GM21423 (cell line): ENCODE results near the gene KSR2.
A peak's percentile ranks its signal among the peaks of the same experiment; 100 is the strongest.
"Not testable (repeated sequence)": the region's sequence is repeated elsewhere in the genome, so short reads cannot be mapped to it uniquely, and the experiment has no call there.

ENCODE experiments used
- ATAC-seq: cut with Tn5 transposase; IDR thresholded peaks from one replicate; pipeline ENCODE4 v1.9.1; 2021; ENCODE audit warnings: mild to moderate bottlenecking, moderate library complexity; ENCODE audit not compliant: unreplicated experiment

The KSR2 gene

DNA sequence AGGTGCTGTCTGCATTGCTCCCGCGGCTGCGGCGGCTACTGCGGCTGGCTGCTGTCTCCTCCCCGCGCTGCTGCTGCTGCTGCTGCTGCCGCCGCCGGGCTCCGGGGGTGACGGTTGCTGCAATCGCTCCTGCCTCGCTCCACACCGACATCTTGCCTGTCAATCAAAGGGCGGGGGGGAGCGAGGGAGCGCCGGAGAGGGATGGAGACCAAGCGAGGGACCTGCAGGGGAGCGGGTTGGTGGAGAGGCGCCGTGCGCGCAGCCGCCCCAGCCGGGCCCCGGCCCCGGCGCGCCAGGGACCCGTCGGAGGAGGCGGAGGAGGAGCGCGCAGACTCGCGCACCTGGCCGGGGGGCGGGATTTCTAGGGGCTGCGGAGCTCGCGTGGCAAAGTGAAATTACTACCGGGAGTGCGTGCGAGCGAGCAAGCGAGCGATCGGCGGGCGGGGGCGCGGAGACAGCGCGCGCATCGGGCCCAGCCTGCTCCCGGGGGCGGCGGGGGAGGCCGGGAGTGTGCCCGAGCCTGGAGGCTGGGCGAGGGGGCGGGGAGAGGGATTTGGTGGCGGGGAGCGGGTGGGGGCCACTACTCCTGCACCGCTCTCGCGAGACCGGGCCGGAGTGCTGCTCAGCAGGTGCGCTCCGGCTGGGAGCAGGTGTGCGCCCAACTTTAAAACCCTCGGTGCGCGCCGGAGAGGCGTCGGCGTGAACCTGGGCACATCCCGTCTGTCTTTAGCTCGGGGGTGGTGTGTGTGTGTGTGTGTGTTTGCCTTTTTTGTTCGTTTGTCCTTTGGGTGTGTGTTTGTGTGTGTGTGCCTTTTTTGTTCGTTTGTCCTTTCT lies at the start of gene KSR2:
TSS of gene KSR2 (minus strand) at position 165 of the 834 bp plus-strand sequence. CDS start 735 bp downstream, outside the sequence.
- ATAC-seq, result peak; percentile 73

DNA sequence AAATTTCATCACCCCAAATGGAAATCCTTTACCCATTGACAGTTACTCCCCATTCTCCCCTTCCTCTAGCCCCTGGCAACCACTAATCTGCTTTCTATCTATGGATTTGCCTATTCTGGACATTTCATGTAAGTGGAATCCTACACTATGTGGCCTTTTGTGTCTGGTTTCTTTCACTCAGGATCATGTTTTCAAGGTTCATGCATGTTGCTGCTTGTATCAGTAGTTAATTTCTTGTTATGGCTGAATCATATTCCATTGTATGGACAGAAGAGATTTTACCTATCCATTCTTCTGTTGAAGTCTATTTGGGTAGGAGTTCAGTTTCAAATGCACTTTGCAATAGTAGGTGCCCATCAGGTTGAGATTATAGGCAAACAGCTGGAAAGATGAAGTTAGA lies 49.1 kb upstream of the KSR2 start:
- no peak for ATAC-seq

DNA sequence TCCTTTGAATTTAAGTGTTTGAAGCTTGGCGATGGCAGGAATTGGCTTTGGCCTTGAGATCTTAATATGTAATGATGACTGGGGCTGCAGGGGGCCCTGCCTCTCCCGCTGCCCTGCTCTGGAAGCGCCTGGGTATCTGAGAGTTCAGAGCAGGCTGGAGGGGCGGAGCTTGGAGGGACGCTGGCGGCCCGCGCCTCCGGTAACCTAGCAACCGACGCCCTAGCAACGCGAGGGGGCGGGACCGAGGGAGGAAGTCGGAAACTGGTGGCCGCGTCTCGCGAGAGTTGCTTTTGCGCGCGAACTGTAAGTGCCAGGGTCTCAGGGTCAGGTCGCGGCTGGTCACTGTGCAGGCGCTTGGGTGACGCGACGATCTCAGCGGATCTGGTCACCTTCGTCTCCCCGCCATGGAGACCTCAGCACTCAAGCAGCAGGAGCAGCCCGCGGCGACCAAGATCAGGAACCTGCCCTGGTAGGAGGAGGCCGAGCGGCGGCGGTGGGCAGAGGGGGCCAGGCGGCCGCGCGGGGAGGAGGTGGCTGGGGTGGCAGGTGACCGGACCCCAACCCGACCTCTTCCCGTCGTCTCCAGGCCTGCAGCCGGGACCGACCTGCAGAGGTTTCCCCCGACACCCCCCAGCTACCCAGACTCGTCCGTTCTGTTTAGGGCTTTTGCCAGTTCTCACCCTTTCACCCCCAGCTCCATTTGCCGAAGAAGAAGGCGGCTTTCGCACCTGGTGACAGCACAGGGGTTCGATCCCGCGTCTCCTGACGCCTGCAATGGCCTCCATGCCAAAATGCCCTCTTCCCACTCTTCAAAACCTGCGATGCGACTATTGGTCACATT lies 47.9 kb upstream of the KSR2 start, which contains the start of gene RFC5:
TSS of gene RFC5 (plus strand) at position 280 of the 841 bp plus-strand sequence. CDS start at position 405, 125 bp downstream.
- peak; percentile 99 for ATAC-seq

DNA sequence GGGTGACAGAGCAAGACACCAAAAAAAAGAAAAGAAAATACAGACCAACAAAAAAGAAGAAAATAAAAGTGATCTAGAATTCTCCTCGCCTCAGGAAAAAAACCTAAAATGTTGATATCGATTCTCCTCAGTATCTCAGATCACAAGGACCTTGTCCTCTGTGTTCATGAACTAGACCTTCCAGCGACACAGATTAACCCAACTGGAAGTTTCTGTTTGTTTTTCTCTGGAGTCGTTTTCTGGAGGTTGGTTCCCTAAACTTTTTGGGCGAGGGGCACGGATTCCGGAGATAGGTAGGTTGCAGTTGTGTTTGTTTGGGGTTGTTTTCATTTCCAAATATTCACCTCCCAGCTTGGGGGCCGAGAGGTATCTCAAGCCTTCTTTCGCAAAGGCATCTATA lies 47.2 kb upstream of the KSR2 start:
- no peak for ATAC-seq

DNA sequence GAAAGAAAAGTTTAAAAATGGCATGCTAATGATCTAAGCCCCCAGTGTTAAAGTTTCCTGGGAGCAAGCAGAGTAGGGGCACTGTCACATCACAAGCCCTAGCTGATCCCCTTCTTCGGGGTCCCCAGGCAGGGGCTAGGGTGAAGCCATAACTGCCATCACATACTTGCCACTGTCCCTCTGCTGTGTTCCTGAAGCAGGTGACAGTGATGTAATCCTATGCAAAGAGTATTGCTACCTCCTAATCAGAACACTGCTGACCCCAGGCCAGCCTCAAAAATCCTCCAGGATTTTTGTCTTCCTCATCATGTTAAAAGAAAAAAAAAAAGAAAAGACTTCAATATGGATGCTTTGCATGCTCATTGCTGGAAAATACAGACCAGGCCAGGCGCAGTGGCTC lies 46.5 kb upstream of the KSR2 start:
- no peak for ATAC-seq

DNA sequence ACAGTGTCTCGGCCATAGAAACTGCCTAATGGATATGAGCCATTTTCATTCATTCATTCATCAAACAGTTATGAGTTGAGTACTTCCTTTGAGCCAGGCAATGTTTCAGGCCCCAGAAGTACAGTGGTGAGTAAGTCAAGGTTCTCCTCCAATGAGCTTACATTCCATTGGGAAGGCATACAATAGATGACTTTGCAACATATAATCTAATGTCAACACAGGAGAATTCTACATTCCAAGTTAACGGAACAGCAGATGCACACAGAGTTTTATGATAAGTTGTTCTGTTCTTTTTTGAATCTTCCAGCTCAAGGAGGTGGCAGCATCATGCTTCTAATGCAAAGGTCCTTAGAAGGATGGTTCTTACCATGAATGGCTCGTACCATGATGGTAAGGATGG lies 44.5 kb upstream of the KSR2 start:
- ATAC-seq, result no peak

DNA sequence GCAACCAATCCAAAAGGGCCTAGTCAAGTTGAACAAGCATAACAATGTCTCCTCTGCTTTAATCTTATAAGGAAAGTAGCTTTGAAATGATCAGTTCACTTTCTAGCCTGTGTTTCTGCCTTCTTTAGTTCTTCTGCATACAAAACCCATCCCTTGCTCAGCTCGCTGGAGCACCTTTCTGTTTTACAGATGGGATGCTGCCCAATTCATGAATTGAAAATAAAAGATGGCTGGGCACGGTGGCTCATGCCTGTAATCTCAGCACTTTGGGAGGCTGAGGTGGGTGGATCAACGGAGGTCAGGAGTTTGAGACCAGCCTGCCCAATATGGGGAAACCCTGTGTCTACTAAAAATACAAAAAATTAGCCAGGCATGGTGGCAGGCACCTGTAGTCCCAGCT lies 43.2 kb upstream of the KSR2 start:
- no peak for ATAC-seq

DNA sequence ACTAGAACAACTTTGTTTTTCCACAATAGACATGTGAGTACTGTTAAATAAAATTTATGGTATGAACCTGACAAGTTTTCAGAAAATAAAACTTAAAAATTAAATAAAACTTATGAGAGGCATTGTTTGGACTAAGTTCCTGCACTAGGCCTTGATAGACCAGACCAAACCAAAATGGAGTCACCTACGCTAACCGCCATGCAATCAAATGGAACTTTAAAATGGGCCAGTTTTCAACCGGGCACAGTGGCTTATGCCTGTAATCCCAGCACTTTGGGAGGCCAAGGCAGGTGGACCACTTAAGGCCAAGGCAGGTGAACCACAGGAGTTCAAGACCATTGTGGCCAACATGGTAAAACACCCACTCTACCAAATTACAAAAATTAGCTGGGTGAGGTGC lies 42.6 kb upstream of the KSR2 start:
- ATAC-seq, result no peak

DNA sequence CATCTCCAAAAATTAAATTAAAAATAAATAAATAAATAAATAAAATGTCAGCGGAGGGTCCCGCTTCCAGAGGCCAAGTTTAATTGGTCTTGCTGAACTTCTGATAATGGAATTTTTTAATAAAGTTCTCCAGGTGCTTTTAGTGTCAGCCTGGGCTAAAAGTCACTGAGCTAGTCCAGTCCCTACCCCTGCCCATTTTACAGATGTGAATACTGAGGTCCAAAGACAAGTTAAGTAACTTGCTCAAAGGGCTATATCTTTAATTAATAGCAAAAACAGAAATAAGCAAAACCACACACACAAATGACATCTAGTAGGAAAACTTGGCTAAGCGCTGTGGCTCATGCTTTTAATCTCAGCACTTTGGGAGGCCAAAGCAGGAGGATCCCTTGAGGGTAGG lies 42.1 kb upstream of the KSR2 start:
- no peak for ATAC-seq

DNA sequence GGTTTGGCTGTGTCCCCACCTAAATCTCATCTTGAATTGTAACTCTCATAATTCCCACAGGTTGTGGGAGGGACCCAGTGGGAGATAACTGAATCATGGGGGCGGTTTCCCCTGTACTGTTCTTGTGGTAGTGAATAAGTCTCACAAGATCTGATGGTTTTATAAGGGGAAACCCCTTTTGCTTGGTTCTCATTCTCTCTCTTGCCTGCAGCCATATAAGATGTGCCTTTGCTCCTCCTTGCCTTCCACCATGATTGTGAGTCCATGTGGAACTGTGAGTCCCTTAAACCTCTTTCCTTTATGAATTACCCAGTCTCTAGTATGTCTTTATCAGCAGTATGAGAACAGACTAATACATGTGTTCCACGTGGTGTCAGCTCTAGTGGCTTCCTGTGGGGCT lies 31.0 kb upstream of the KSR2 start:
- ATAC-seq, result not testable (repeated sequence)

DNA sequence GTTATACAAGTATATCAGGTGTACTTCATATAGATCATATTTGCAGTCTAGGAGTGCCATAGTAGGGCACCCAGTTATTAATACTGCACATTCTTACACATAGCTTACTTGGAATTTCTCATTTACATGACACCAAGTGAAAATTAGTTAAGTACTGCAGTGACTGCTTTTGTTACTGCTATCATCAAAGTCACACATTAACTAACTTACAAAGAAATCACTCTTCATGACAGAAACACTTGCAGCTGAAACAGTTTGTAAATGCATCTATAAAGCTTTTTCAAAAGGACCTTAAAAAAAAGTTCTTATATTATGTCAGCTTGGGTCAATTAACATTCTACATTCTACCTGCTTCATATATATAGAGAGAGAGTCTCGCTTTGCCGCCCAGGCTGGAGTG lies 29.9 kb upstream of the KSR2 start:
- ATAC-seq, result no peak

DNA sequence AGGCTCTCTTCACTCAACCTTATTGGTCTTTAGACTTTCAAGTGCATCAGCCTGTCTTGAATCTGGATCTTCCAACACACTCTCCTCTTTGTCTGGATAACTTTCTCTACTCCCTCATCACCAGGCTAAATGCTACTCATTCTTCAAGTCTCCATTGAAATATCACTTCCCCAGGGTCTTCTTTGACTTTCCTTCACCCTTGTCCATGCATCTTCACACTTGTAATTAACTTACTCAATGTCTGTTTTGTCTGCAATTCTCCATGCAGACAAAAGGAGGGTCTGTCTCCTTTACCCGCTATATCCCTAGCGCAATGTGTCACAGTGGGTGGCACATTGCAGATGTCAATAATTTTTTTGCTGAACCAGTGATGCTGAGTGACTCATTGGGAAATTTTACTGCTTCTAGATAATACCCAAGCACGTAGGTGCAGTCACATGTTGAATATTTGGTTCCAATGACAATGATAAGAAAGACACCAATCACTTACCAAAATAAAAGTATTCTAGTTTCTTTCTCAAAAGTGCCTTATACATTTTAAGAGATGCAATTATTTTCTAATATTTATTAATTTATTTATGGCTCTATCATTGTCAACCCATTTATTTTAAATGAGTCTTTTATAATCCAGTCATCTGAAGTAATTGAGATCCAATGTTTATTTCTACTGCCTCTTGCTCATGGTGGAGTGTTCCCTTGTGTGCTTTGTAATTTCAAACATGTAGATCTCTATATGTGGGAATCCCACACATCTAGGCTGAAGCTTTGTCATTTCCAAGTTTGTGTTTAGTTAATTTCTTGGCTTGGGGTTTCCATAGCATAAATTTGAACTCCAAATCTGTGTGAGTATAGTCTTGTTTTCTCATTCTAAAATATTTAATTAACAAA lies 26.0 kb upstream of the KSR2 start:
- no peak for ATAC-seq

DNA sequence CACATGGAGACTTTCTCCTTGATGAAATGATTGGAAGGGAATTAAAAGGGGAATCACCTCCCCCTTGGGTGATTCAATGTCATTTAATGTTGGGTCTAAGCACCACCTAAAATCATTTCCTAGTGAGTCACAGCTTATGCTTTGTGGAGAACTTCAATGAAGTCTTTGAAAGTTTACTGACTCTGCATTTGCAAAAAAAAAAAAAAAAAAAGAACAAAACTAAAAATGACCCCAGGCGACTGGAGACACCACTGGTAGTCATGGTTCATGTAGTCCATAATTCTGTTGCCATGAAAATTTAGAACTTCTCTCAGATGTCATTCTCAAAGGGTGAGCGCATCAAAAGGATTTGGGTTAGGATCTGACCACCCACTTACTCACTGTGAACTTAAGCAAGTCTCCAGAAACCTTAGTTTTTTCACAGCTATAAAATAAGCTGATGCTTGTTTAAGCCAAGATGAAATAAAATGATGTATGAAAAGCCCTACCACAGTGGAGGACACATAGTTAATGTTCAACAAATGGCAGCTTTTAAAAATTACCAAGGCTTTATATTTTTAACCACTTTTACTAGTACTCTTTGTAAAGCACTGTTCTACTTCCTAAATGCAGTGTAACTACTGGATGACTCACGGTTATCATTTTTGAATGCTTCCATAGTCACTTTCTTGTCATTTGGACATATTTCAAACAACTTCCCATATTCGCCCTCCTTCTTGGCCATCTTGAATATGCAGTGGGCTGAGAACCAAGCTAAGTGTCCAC lies 18.1 kb upstream of the KSR2 start:
- ATAC-seq, result no peak

DNA sequence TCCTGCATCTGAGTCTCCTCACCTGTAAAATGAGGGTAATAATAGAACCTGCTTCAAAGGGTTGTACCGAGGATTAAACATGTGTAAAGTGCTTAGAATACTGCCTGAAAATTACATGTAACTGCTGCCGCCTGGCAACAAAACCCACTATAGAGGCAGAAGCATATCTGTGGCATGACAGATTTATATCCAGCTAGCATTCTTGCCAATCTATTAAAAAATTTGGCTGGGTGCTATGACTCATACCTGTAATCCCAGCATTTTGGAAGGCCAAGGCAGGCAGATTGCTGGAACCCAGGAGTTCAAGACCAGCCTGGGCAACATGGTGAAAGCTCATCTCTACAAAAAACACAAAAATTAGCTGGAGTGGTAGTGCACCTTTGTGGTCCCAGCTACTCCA lies 16.4 kb upstream of the KSR2 start:
- ATAC-seq, result no peak

DNA sequence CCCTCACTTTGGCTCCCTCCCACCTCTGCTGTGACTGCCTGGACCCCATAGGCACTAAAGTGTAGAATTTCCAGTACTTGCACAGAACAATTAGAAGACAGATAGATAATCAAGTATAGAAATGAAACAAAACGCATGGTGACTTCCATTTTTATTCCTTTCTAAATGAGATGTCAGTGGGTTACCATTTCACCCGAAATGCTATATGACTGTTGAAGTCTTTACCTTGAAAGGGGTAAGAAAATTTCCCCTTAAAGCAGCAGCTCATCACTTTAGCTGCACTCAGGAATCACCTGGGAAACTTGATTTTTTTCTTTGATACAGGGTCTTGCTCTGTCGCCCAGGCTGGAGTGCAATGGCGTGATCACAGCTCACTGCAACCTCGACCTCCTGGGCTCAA lies 12.5 kb upstream of the KSR2 start:
- ATAC-seq, result no peak

DNA sequence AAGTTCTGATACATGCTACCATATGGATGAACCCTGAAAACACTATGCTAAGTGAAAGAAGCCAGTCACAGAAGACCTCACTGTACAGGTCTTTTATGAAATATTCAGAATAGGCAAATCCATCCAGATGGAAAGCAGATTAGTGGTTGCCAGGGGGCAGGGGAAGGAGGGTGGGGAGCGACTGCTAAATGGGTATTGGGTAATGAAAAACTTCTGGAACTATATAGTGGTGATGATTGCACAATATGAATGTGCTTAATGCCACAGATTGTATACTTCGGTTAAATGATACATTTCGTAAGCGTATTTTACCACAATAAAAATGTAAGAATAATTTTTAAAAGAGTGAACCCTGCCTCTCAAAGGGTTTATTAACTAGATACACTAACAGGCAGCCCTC lies 11.8 kb upstream of the KSR2 start:
- no peak for ATAC-seq

DNA sequence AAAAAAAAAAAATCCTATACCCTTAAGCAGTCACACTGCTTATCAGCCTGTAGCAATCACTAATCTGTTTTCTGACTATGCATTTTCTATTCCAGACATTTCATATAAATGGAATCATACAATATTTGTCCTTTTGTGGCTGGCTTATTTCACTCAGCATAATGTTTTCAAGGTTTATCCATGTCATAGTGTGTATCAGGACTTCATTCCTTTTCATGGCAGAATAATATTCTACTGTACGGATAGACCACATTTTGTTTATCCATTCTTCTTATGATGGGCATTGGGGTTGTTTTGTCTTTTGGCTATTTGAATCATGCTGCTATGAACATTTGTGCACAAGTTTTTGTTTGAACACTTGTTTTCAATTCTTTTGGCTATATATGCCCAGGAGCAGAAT lies 8.6 kb upstream of the KSR2 start:
- ATAC-seq, result no peak

DNA sequence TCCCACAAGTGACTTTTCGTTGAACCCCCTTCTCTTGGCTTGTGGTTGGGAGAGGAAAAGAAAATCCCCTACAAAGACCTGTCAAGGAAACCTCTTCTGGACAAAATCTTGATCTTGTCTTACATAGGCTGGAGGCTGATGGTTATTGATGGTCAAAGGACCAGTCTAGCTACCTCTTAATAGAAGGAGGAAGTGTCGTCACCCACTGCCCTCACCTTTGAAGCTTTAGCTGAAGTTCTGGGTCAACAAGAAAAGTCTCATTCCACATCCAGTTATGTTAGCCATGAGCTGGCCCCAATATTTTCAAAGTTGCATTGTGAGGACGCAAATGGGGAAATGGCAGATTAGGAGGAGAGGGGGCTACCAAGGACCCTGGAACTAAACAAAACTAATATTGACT lies 6.2 kb upstream of the KSR2 start:
- ATAC-seq, result no peak

DNA sequence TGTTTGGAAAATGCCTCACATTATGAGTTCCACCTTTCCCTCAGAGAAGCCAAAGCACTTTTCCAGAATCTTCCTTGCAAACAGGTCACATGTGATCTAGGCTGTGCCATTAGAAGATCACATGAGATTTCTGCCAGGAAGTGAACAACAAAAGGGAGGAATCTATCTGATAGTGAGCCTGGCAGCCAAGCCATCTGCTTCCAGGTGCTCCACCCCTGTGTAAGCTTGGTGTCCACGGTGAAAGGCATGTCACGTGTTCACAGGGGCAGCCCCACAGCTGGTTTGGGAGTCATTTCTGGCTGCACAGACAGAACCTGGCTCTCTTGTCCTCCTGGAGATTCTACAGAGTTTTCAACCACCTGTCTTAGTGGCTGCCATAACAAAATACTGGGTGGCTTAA lies 3.5 kb upstream of the KSR2 start:
- no peak for ATAC-seq

DNA sequence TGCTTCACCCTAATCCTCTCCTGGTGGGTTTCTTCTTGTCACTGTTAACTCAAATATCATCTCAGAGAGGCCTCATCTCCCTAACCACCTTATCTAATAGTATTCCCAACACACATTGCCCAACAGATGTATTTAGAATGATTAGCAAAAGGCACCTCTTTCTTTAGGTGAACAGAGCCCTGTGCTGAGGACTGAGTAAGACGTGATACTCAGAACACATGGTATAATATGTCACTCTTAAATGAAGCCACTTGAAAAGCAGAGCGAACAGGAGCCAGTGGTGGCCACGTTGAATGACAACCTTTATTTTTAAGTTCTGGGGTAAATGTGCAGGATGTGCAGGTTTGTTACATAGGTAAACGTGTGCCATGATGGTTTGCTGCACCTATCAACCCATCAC lies 1.5 kb upstream of the KSR2 start:
- ATAC-seq, result no peak
